Naive B cell (primary cell): ENCODE measurements around the gene NCKAP5. TPM values are rescaled to one million over a fixed set of nuclear protein-coding genes. Genes with fewer than 3 reads are reported as not detected.
"Not testable (repeated sequence)": the region's sequence is repeated elsewhere in the genome, so short reads cannot be mapped to it uniquely, and the experiment has no call there.

ENCODE experiments used
- ATAC-seq, 2 donors: fragments of 150-1000 bp; cut with Tn5 transposase; 2 replicates each; pipeline ENCODE4 v1.10.0; 2021; ENCODE audit warnings: low read depth in 2 of 2, mild to moderate bottlenecking in 2 of 2, moderate library complexity in 2 of 2
- DNase-seq: peaks from one replicate; pipeline ENCODE4 v3.0.0; 2022
- H3K27ac Mint-ChIP-seq, 6 donors: one replicate each; pipeline ENCODE4 v1.8.0; 2020 to 2022; ENCODE audit warnings: mild to moderate bottlenecking in 6 of 6, mixed read lengths in 6 of 6, moderate library complexity in 5 of 6, inconsistent platforms in 2 of 6
- H3K27me3 Mint-ChIP-seq, 3 donors: one replicate each; pipeline ENCODE4 v1.8.0; 2021 to 2022; ENCODE audit warnings: mixed read lengths in 3 of 3, mild to moderate bottlenecking in 1 of 3
- H3K36me3 Mint-ChIP-seq, 2 donors: one replicate each; pipeline ENCODE4 v1.8.0; 2020 to 2022; ENCODE audit warnings: mixed read lengths in 2 of 2, inconsistent platforms in 1 of 2, mild to moderate bottlenecking in 1 of 2
- H3K4me1 Mint-ChIP-seq, 3 donors: one replicate each; pipeline ENCODE4 v1.8.0; 2020 to 2022; ENCODE audit warnings: mixed read lengths in 3 of 3, inconsistent platforms in 1 of 3, mild to moderate bottlenecking in 1 of 3, moderate library complexity in 1 of 3
- H3K4me3 Mint-ChIP-seq, 8 donors: one replicate each; pipeline ENCODE4 v1.8.0; 2020 to 2022; ENCODE audit warnings: mild to moderate bottlenecking in 8 of 8, mixed read lengths in 8 of 8, moderate library complexity in 8 of 8, inconsistent platforms in 2 of 8
- H3K9me3 Mint-ChIP-seq, 7 donors: one replicate each; pipeline ENCODE4 v1.8.0; 2020 to 2022; ENCODE audit warnings: mixed read lengths in 7 of 7, mild to moderate bottlenecking in 5 of 7, inconsistent platforms in 2 of 7, moderate library complexity in 1 of 7
- polyA plus RNA-seq, 6 donors: library from polyadenylated mRNA; unstranded; fragments of 300-500 nt; fragmentation: Illumina TruSeq; gene quantifications; one replicate each; pipeline ENCODE4 v1.2.3, GENCODE V29; 2021; ENCODE audit warnings: low read depth in 6 of 6

Gene NCKAP5
- polyA plus RNA-seq, 6 donors from 2014 or later, result 0.10 to 0.21 TPM; not detected in 4

DNA sequence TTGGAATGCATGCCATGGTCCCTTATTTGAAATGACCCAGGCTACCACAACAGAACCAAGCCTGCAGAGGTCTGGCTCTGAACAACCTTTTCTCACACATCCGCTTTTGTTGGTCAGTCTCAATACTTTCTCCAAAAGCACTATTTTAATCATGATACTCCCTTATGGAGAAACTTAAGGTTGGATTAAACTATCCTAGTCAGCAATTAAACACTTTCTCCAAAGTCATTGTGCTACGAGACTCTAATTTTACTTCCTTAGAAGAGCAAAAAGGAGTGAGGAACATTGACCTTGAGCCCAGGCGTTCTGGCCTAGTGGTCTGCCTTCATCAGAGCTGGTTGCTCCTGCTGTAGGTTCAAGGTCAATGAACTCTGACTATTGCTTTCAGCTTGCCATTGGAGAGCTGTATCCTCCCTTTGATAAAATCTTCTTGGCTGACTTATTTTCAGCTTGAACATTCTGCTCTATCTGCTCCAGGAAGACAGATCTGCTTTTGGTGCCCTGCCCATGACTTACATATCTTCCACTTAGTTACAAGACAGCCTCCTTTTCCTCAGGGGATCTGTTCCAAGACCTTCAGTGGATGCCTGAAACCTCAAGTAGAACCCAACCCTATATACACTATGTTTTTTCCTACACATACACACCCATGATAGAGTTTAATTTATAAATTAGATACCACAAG lies 91.2 kb downstream of the NCKAP5 start:
- ATAC-seq (no peak), DNase-seq (no peak)
- Mint-ChIP-seq H3K4me3 (no peak overlapping the region), H3K27ac (no peak overlapping the region), H3K27me3 (peaks cover 0 to 11% (median 4%) of the 10 kb centered on the region in 3 donors), H3K4me1 (no peaks in the 10 kb centered on the region), H3K9me3 (no peaks in the 10 kb centered on the region), H3K36me3 (no peaks in the 10 kb centered on the region)

DNA sequence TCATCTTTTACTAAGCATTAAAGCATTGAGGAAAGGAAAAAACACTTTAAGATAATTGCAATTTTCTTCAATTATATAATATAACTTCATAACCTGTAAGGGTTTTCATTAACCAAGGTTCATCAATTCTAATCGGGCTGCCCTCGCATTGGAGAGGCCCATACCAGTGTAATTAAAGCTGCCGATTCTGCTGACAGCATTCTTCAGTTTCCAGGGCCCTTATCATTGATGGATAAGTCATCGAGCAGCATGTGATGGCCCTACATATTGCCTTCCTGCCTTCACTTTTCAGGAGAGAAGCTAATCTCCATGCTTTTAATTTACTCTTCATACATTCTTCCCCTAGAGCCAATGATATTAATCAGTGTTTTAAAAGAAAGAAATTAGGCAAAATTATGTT lies 92.0 kb downstream of the NCKAP5 start:
- DNase-seq (no peak), ATAC-seq (no peak)
- no peaks in the 10 kb centered on the region for H3K4me1 Mint-ChIP-seq
- no peak overlapping the region for H3K27ac Mint-ChIP-seq
- no peaks in the 10 kb centered on the region for H3K36me3 Mint-ChIP-seq
- H3K9me3 Mint-ChIP-seq, result peaks cover 0 to 4% (median 0%) of the 10 kb centered on the region in 7 donors
- no peak overlapping the region for H3K4me3 Mint-ChIP-seq
- H3K27me3 Mint-ChIP-seq, result peaks cover 0 to 5% (median 4%) of the 10 kb centered on the region in 3 donors

DNA sequence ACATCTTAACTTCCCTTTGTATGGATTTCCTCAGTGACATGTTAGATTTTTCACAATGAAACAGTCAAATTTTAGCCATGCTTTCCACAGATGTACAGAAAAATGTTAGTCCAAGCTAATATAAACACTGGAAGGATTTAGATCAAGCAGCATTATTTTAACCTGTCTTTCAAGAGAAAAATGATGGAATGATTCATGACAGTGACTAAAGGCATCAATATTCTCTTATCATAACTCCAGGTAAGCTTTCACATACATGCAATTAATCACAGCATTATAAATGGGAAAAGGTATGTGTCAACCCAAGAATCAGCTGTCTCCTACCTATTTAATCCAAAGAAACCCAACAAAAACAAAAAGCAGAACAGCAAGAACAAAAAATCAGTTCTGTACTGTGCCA lies 92.7 kb downstream of the NCKAP5 start:
- H3K27ac Mint-ChIP-seq, result no peak overlapping the region
- H3K9me3 Mint-ChIP-seq, result peaks cover 0 to 6% (median 0%) of the 10 kb centered on the region in 7 donors
- H3K36me3 Mint-ChIP-seq, result no peaks in the 10 kb centered on the region
- ATAC-seq, result no peak
- DNase-seq, result no peak
- peaks cover 0 to 1% (median under 1%) of the 10 kb centered on the region in 3 donors for H3K27me3 Mint-ChIP-seq
- H3K4me3 Mint-ChIP-seq, result no peak overlapping the region
- no peaks in the 10 kb centered on the region for H3K4me1 Mint-ChIP-seq

DNA sequence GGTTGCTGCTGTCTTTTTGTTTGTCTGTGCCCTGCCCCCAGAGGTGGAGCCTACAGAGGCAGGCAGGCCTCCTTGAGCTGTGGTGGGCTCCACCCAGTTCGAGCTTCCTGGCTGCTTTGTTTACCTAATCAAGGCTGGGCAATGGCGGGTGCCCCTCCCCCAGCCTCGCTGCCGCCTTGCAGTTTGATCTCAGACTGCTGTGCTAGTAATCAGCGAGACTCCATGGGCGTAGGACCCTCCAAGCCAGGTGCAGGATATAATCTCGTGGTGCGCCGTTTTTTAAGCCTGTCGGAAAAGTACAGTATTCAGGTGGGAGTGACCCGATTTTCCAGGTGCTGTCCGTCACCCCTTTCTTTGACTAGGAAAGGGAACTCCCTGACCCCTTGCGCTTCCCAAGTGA lies 97.8 kb downstream of the NCKAP5 start:
- not testable (repeated sequence) for H3K4me3 Mint-ChIP-seq, H3K27ac Mint-ChIP-seq, H3K4me1 Mint-ChIP-seq

DNA sequence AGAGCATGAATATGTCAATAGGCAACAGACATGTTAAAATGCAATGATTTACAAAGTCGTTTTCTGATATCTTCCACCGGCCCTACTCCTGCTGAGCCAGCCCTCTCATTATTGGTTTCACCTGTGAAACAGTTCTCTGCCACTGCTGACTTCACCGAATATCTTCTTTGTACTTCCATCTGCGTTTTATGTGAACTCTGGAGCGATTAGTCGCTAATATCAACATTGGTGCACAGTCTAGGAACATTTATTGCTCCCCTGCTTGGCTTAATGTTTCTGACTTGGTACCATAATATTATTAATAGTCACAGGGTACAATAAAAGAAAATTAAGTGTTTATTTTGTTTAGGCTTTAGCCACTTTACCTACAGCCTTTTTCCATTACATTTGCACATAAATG lies 105.5 kb downstream of the NCKAP5 start:
- Mint-ChIP-seq H3K27ac (no peak overlapping the region), H3K4me1 (no peaks in the 10 kb centered on the region), H3K9me3 (peaks cover 0 to 5% (median 0%) of the 10 kb centered on the region in 7 donors), H3K4me3 (no peak overlapping the region), H3K36me3 (no peaks in the 10 kb centered on the region), H3K27me3 (no peaks in the 10 kb centered on the region)
- ATAC-seq (no peak), DNase-seq (no peak)

More for the DNA sequence above, 97.8 kb downstream of the NCKAP5 start:
- H3K36me3 Mint-ChIP-seq, ATAC-seq, H3K27me3 Mint-ChIP-seq, DNase-seq: not testable (repeated sequence)
- peaks cover 0 to 10% (median 4%) of the 10 kb centered on the region in 7 donors for H3K9me3 Mint-ChIP-seq

DNA sequence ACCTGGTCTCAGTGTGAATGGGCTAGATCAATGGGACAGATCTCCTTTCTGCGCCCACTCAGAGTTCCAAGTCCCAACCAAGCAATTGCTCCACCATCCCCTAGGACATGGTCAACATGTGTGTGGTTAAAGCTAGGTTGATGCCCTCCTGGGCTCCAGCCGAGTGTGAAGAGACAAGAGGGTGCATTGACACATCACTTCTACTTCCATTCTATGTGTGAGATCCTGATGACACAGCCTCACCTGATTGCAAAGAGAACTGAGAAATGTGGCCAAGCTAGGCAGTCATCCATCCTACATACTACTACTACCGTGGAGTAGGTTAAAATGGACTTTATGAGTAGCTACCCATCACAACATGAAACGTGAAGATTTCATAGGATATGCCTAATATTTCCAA lies 106.8 kb downstream of the NCKAP5 start:
- Mint-ChIP-seq H3K36me3 (no peaks in the 10 kb centered on the region), H3K27ac (no peak overlapping the region), H3K27me3 (no peaks in the 10 kb centered on the region), H3K4me3 (no peak overlapping the region), H3K9me3 (peaks cover 0 to 4% (median 0%) of the 10 kb centered on the region in 7 donors), H3K4me1 (no peaks in the 10 kb centered on the region)
- ATAC-seq (no peak), DNase-seq (no peak)

DNA sequence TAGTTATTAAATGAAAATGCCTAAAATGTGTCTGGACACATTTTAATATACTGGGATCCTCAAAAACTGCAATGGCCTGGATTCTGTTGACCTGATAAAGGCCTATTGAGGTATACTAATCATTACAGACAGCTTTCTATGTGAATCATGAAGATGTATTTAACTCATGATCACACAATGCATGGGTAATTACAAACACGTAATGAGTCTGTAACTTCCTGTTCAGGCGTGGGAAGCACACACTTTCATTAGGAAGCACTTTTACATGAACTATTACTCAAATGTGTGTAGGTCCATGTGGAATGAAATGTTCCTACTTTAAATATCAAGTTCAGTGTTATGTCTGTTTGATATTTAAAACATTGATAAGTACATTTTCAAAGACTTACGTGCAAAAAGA lies 108.7 kb downstream of the NCKAP5 start:
- no peaks in the 10 kb centered on the region for H3K4me1 Mint-ChIP-seq

DNA sequence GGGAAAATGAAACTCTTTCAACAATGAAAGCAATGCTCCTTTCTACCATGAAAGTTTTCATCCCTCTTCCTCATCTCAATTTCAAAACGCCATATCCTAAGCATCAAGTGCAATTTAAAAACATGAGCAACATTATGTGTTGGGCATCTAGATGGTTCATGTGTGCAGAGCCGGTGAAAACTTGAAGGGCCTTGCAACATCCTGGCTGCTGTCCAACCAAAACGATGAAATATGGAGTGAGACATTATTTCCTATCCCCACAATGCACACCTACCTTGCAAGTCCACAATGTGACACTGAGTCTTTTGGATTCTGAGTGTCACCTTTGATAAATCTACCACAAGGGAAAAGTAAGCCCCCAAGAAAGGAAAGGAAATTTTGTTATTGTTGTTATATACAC lies 110.0 kb downstream of the NCKAP5 start:
- Mint-ChIP-seq H3K27me3 (no peaks in the 10 kb centered on the region), H3K4me1 (no peaks in the 10 kb centered on the region), H3K4me3 (no peak overlapping the region), H3K27ac (no peak overlapping the region), H3K36me3 (no peaks in the 10 kb centered on the region), H3K9me3 (peaks cover 0 to 9% (median 0%) of the 10 kb centered on the region in 7 donors)
- ATAC-seq (no peak), DNase-seq (no peak)

More for the DNA sequence above, 108.7 kb downstream of the NCKAP5 start:
- no peak overlapping the region for H3K4me3 Mint-ChIP-seq
- DNase-seq, result no peak
- H3K27ac Mint-ChIP-seq, result no peak overlapping the region
- H3K36me3 Mint-ChIP-seq, result no peaks in the 10 kb centered on the region
- ATAC-seq, result no peak
- H3K9me3 Mint-ChIP-seq, result peaks cover 0 to 4% (median under 1%) of the 10 kb centered on the region in 7 donors
- no peaks in the 10 kb centered on the region for H3K27me3 Mint-ChIP-seq

DNA sequence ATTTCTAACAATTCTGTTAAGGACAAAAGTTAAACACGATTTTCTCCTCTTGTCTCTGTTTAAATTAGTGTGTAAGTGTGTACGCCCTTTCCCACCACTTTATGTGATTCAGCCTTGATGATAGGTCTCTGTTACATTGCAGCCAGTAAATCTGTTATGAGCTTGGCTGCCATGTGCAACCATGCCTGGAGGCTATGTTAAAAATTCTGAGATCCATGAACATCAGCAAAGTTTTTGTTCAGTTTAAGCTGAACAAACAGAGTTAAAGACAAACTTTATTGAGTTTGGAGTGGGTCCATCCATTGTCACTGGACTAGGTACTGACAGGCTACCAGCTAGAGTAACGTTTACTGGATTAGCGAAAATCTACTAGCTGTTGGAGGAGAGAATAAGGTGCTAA lies 110.4 kb downstream of the NCKAP5 start:
- H3K4me3 Mint-ChIP-seq, result no peak overlapping the region
- H3K36me3 Mint-ChIP-seq, result no peaks in the 10 kb centered on the region
- DNase-seq, result no peak
- H3K27ac Mint-ChIP-seq, result no peak overlapping the region
- H3K9me3 Mint-ChIP-seq, result peaks cover 0 to 10% (median 0%) of the 10 kb centered on the region in 7 donors
- H3K27me3 Mint-ChIP-seq, result no peaks in the 10 kb centered on the region
- ATAC-seq, result no peak
- H3K4me1 Mint-ChIP-seq, result no peaks in the 10 kb centered on the region

DNA sequence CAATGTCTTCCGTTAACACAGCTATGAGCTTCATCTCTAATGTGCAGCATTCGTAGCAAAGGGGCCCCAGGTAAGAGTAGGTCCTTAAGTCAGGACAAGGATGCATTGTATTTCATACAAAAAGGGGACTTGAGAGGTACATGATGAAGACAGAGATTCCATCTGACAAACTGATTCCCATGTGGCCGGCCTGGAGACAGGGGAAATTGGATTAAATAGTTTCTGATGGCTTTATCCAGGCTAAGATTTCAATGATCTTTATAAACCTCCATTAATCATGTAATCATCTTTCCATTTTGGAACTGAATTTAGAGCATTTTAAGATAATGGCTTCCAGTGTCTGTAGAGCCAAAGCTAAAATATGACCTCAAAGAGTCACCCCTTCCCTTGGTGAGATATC lies 111.3 kb downstream of the NCKAP5 start:
- ATAC-seq, result no peak
- H3K9me3 Mint-ChIP-seq, result peaks cover 0 to 10% (median 0%) of the 10 kb centered on the region in 7 donors
- H3K4me3 Mint-ChIP-seq, result no peak overlapping the region
- H3K4me1 Mint-ChIP-seq, result no peaks in the 10 kb centered on the region
- no peak for DNase-seq
- no peak overlapping the region for H3K27ac Mint-ChIP-seq
- H3K36me3 Mint-ChIP-seq, result no peaks in the 10 kb centered on the region
- no peaks in the 10 kb centered on the region for H3K27me3 Mint-ChIP-seq

DNA sequence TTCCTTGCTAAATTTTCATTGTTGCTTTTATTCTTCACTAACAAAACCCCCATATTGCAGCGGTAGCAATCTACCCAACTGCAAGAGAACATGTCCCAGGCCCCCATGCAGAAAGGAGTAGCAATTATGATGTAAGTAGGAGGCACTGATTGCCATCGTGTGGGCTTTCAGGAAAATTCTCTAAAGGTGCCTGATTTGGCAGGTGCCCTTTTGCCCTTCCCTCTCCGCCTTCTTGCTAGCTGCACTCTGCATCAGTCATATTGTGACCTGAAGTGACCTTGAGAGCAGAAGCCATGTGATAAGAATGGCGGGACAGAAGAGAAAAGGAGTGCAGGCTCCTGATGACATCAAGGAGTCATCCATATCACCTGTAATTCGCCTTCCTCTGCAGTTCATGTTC lies 112.1 kb downstream of the NCKAP5 start:
- Mint-ChIP-seq H3K27ac (no peak overlapping the region), H3K4me3 (no peak overlapping the region), H3K27me3 (no peaks in the 10 kb centered on the region), H3K4me1 (no peaks in the 10 kb centered on the region), H3K36me3 (no peaks in the 10 kb centered on the region), H3K9me3 (peaks cover 0 to 10% (median 0%) of the 10 kb centered on the region in 7 donors)
- DNase-seq (no peak), ATAC-seq (no peak)

DNA sequence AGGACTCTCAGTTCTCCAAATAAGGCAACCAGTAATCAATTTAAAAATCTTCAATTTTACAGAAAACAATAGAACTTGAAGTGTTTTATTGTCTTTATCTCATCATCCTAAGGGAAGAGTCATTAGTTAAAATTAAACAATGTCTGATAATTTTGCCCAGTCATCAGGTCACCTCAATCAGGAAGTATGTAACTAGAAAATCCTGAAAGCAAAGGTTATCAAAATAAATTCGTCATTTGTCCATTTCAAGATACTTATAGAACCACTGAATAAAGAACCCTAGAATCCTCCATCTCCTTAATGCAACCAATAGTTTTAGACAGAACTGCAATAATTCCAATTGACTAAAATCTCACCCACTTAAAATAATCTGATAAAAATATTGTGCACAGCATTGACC lies 115.2 kb downstream of the NCKAP5 start:
- Mint-ChIP-seq H3K27ac (no peak overlapping the region), H3K4me1 (no peaks in the 10 kb centered on the region), H3K9me3 (peaks cover 0 to 10% (median 2%) of the 10 kb centered on the region in 7 donors), H3K27me3 (no peaks in the 10 kb centered on the region), H3K4me3 (no peak overlapping the region), H3K36me3 (no peaks in the 10 kb centered on the region)
- DNase-seq, result no peak
- no peak for ATAC-seq

DNA sequence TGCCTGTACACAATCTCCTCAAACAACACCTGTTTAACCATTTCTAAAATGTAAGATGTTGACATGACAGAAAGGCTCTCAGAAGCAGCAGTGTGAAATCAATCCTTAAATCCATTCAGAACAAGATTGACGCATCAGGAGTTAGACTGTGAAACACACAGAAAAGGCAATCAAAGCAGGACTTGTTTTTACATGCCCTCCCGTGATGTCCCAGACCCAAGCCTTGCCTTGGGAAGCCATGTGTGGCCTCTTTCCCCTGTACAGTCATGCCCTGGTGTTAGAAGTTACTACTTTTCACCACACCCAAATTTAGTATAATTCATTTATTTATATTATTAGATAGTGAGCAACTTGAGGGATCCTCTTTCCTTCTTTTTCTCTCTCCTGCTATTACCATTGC lies 115.7 kb downstream of the NCKAP5 start:
- H3K4me3 Mint-ChIP-seq, result no peak overlapping the region
- no peaks in the 10 kb centered on the region for H3K36me3 Mint-ChIP-seq
- no peak for ATAC-seq
- peaks cover 0 to 10% (median 2%) of the 10 kb centered on the region in 7 donors for H3K9me3 Mint-ChIP-seq
- H3K27me3 Mint-ChIP-seq, result no peaks in the 10 kb centered on the region
- H3K4me1 Mint-ChIP-seq, result no peaks in the 10 kb centered on the region
- DNase-seq, result no peak
- no peak overlapping the region for H3K27ac Mint-ChIP-seq

DNA sequence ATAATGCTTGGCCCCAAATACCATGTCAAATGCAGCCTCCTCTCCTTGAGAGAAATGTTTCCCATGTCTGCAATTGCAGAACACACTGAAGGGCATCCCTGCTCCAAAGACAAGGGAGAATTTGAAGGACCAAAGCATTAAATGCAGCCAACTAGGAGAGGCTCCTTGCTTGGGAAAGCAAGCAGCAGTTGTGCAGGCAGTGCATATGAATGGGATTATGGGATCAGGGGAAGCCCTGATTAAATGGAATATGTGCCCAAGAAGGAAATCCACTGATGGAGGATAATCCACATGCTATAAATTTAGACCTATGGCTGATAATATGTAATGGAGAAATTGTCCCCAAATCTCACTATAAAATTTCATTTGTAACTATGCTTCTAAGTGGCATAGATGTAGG lies 116.1 kb downstream of the NCKAP5 start:
- H3K36me3 Mint-ChIP-seq, result no peaks in the 10 kb centered on the region
- no peaks in the 10 kb centered on the region for H3K27me3 Mint-ChIP-seq
- no peak overlapping the region for H3K27ac Mint-ChIP-seq
- DNase-seq, result no peak
- ATAC-seq, result no peak
- H3K9me3 Mint-ChIP-seq, result peaks cover 0 to 10% (median 2%) of the 10 kb centered on the region in 7 donors
- no peaks in the 10 kb centered on the region for H3K4me1 Mint-ChIP-seq
- H3K4me3 Mint-ChIP-seq, result no peak overlapping the region
